Measurements from ENCODE around the gene GBA3.

The GBA3 gene

DNA sequence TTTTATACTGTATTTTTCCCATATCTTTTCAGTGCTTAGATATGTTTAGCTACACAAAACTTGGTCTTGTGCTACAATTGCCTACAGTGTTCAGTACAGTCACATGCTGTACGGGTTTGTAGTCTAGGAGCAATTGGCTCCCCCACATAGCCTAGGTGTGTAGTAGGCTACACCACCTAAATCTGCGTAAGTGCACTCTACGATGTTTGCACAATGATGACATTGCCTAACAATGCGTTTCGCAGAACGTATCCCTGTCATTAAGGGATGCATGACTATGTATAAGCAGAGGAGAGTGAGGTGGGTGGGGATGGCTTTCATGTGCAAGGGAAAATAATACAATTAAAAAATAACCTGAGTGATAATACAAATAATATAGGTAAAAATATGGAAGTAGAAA is 131.4 kb downstream of the GBA3 start:
- Histone ChIP-seq H3K27me3 (ENCODE audit: insufficient read depth, low read length) (no peaks in the 10 kb centered on the region), H3K4me3 (ENCODE audit: low read length) (no peak overlapping the region), H2AFZ (ENCODE audit: low read depth, low read length) (no peak overlapping the region), H3K9me3 (ENCODE audit: low read length) (no peaks in the 10 kb centered on the region), H3K36me3 (ENCODE audit: insufficient read depth, low read length) (no peaks in the 10 kb centered on the region), H3K4me1 (ENCODE audit: insufficient read depth, low read length) (no peaks in the 10 kb centered on the region)

DNA sequence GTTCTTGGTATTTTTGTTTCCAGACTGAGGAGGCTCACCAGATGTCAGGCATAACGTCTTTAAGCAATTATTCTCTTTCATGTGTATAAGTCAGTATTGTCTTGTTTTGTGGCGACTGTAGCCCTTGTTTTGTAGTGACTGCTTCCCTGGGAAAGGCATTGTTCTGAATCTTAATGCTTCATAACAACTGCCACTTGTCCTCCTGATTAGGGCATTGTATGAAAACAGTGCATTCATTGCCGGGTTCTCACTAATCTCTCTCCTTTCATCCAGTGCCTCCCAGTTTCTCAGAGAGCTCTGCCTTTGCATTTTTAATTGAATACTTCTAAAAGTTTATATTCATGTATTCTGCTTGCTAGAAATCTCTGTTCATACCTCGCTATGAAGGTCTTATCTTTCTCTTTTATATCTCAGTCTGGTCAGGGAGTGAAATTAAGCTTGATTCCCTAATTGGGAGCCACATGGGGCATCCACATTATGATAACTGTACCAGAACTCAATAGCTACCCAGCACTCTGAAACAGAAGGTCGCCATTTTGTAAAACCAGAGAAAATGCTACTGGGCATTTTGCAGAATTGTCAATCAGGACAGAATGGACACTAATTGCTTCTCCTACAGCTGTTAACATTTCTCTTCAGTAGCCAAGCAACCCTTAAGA is 149.8 kb downstream of the GBA3 start:
- peaks cover 8% of the 10 kb centered on the region for H3K4me1 ChIP-seq (ENCODE audit: insufficient read depth, low read length)
- no peaks in the 10 kb centered on the region for H3K27me3 ChIP-seq (ENCODE audit: insufficient read depth, low read length)
- no peaks in the 10 kb centered on the region for H3K9me3 ChIP-seq (ENCODE audit: low read length)
- H3K4me3 ChIP-seq (ENCODE audit: low read length): no peak overlapping the region
- no peaks in the 10 kb centered on the region for H3K36me3 ChIP-seq (ENCODE audit: insufficient read depth, low read length)
- H2AFZ ChIP-seq (ENCODE audit: low read depth, low read length): peak overlapping the region; percentile 32

DNA sequence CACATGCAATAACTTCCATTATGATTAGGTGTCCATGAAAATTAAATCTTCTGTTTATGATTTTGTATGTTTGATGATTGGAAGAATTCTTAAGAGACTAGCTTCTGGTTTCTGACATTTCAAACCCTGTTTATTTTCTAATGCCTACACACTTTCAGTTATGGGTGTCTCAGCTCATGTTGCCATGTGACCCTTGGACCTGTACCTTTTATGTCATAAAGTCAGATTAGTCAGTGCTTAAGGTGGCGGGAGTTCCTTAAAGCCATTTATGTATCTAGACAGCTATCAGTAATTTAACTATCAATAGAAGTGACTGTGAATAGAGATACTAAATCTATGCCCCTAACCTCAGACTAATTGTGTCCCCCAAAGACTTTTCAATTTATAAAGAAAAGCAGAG is 155.6 kb downstream of the GBA3 start:
- Histone ChIP-seq H3K9me3 (ENCODE audit: low read length) (no peaks in the 10 kb centered on the region), H3K27me3 (ENCODE audit: insufficient read depth, low read length) (peaks cover 3% of the 10 kb centered on the region), H3K36me3 (ENCODE audit: insufficient read depth, low read length) (no peaks in the 10 kb centered on the region), H3K4me1 (ENCODE audit: insufficient read depth, low read length) (no peaks in the 10 kb centered on the region), H2AFZ (ENCODE audit: low read depth, low read length) (no peak overlapping the region), H3K4me3 (ENCODE audit: low read length) (no peak overlapping the region)

- Histone ChIP-seq H3K4me1 (ENCODE audit: insufficient read depth, low read length) (no peaks in the 10 kb centered on the region), H3K4me3 (ENCODE audit: low read length) (no peak overlapping the region), H2AFZ (ENCODE audit: low read depth, low read length) (no peak overlapping the region), H3K36me3 (ENCODE audit: insufficient read depth, low read length) (no peaks in the 10 kb centered on the region), H3K27me3 (ENCODE audit: insufficient read depth, low read length) (peaks cover 3% of the 10 kb centered on the region), H3K9me3 (ENCODE audit: low read length) (no peaks in the 10 kb centered on the region)
These were observed 157.3 kb downstream of the GBA3 start for GRCh38 chr4:22850055-22850454.

DNA sequence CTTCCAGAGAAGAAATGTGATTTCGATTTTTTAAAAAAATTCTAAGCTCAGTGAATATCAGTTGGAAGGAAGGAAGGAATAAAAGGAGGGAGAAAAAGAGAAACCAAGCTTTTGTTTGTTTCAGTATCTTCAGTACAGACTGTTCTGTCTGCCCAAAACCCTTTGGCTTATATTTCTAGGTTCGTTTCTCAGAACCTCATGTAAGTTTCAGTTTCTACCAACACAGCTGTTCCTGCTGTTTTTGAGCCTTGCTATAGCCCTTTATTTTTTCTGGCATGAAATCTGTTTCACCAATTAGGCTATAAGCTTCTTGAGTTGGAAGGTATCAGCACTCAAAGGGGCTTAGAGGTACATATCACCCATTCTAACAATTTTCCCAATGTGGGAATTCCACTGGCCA is 157.9 kb downstream of the GBA3 start:
- Histone ChIP-seq H3K4me1 (ENCODE audit: insufficient read depth, low read length) (no peaks in the 10 kb centered on the region), H3K36me3 (ENCODE audit: insufficient read depth, low read length) (no peaks in the 10 kb centered on the region), H2AFZ (ENCODE audit: low read depth, low read length) (no peak overlapping the region), H3K27me3 (ENCODE audit: insufficient read depth, low read length) (peaks cover 3% of the 10 kb centered on the region), H3K4me3 (ENCODE audit: low read length) (no peak overlapping the region), H3K9me3 (ENCODE audit: low read length) (no peaks in the 10 kb centered on the region)

DNA sequence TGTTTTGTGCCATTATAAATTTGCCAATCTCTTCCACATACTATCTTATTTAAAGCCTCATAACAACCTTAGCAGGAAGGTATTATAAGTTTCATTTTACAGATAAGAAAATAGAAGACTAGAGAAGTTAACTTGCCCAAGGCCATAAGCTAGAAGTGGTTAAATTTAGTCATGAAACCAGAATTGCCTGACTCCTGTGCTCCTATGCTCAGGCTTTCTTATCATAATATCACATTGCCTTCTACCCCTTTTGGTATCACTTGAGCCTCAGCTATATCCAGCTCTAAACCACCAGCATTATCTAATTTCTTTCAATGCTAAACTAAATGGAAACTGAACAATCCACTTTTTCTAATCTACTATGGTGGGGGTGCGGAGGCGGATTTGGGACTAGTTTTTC is 164.7 kb downstream of the GBA3 start:
- H3K4me3 ChIP-seq (ENCODE audit: low read length): no peak overlapping the region
- H3K36me3 ChIP-seq (ENCODE audit: insufficient read depth, low read length): no peaks in the 10 kb centered on the region
- no peaks in the 10 kb centered on the region for H3K9me3 ChIP-seq (ENCODE audit: low read length)
- H3K4me1 ChIP-seq (ENCODE audit: insufficient read depth, low read length): no peaks in the 10 kb centered on the region
- H2AFZ ChIP-seq (ENCODE audit: low read depth, low read length): no peak overlapping the region
- no peaks in the 10 kb centered on the region for H3K27me3 ChIP-seq (ENCODE audit: insufficient read depth, low read length)

DNA sequence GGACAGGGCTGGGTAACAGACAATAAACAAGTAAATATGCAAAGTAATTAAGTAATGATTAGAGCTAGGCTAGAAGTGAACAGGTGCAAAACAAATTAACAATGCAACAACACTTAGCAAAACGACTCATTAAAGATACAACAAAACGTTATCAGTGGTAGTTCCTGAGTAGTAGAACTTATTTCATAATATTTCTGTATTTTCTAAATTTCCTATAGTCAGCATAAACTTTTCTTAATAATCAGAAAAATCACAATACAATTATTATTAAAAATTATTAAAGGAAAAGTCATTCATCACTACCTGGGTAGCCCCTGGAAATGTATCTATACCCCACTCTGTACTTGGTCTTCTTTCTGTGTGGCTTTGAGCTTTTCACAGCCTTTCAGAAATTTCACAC is 166.6 kb downstream of the GBA3 start:
- no peaks in the 10 kb centered on the region for H3K27me3 ChIP-seq (ENCODE audit: insufficient read depth, low read length)
- no peak overlapping the region for H2AFZ ChIP-seq (ENCODE audit: low read depth, low read length)
- H3K4me3 ChIP-seq (ENCODE audit: low read length): no peak overlapping the region
- H3K4me1 ChIP-seq (ENCODE audit: insufficient read depth, low read length): no peaks in the 10 kb centered on the region
- H3K36me3 ChIP-seq (ENCODE audit: insufficient read depth, low read length): no peaks in the 10 kb centered on the region
- no peaks in the 10 kb centered on the region for H3K9me3 ChIP-seq (ENCODE audit: low read length)
